Aorta (tissue), 5 donors: ENCODE results near the gene BET1L. TPM values are rescaled to one million over a fixed set of nuclear protein-coding genes. Genes with fewer than 3 reads are reported as not detected.

Source experiments
- ATAC-seq: fragments of 200-7000 bp; cut with Tn5 transposase; one replicate; pipeline ENCODE4 v1.9.1; 2022; ENCODE audit warnings: moderate library complexity; ENCODE audit not compliant: low FRiP score
- DNase-seq, 2 donors: peaks; one replicate each; pipeline ENCODE4 v3.0.0-alpha.2; 2020
- H3K27ac ChIP-seq, 2 donors: one replicate each; pipeline ENCODE4 v1.5.1; 2013; ENCODE audit warnings: low read length in 2 of 2, mild to moderate bottlenecking in 2 of 2, moderate library complexity in 2 of 2, control low read depth in 1 of 2, inconsistent platforms in 1 of 2, low read depth in 1 of 2
- H3K27me3 ChIP-seq, 2 donors: one replicate each; pipeline ENCODE4 v1.6.1; 2013; ENCODE audit warnings: control low read depth in 1 of 2, low read length in 1 of 2, mild to moderate bottlenecking in 1 of 2, moderate library complexity in 1 of 2; ENCODE audit not compliant: insufficient read depth in 2 of 2, control insufficient read depth in 1 of 2
- H3K36me3 ChIP-seq, 2 donors: one replicate each; pipeline ENCODE4 v1.6.1; 2013; ENCODE audit warnings: control low read depth in 1 of 2, low read length in 1 of 2, mild to moderate bottlenecking in 1 of 2; ENCODE audit not compliant: insufficient read depth in 2 of 2, control insufficient read depth in 1 of 2
- H3K4me1 ChIP-seq, 2 donors: one replicate each; pipeline ENCODE4 v1.6.1; 2013; ENCODE audit warnings: low read length in 2 of 2, control low read depth in 1 of 2, mild to moderate bottlenecking in 1 of 2, moderate library complexity in 1 of 2; ENCODE audit not compliant: insufficient read depth in 2 of 2, control insufficient read depth in 1 of 2
- H3K4me3 ChIP-seq, 2 donors: one replicate each; pipeline ENCODE4 v1.5.1; 2013; ENCODE audit warnings: low read length in 2 of 2, control low read depth in 1 of 2, mild to moderate bottlenecking in 1 of 2
- H3K9me3 ChIP-seq: one replicate; pipeline ENCODE4 v1.6.1; 2013; ENCODE audit warnings: mild to moderate bottlenecking, low read length; ENCODE audit not compliant: control insufficient read depth
- WGBS, 2 donors: extraction: QIAGEN DNeasy Blood & Tissue Kit; methylation state at CpG; one replicate each; pipeline ENCODE4 v1.1.7; 2013; 5-methylcytosine and 5-hydroxymethylcytosine counted together
- intact Hi-C, 2 donors: fragments of 100-400 bp; cut with DNase I; formaldehyde crosslinking; loops; one replicate each; pipeline versions ENCODE4 v1.14.2 to v1.15.0; 2022
- long read RNA-seq, 2 donors: library from polyadenylated mRNA; unstranded; transcript quantifications; one replicate each; pipeline ENCODE4 v2.0.0, GENCODE V29; 2020 to 2021
- polyA plus RNA-seq, 2 donors: library from polyadenylated mRNA; stranded (reverse); fragments of 200-250 nt; gene quantifications; one replicate each; pipeline ENCODE4 v1.2.3, GENCODE V29; 2013
- total RNA-seq, 2 donors: library from RNA; stranded (reverse); fragmentation: NEBNext Ultra II Directional; extraction: Animal tissue kit (Norgen Biotek cat#: 25700); gene quantifications; one replicate each; pipeline ENCODE4 v1.2.1, GENCODE V29; 2021
- donor health status: healthy with polysubstance abuse.
- donor health status: Bipolar disorder and iron deficiency.
- donor health status: DM: no; HTN: no; CAD: no.
- donor health status: DM: no; HTN: no; CAD: no.
- donor health status: DM: yes; HTN: yes; CAD: no.

BET1L gene
- total RNA-seq = 10 to 100 TPM; 50.3 to 55.4 TPM
- 10 to 100 TPM; 24.0 to 40.1 TPM for polyA plus RNA-seq
- long read RNA-seq, donor 1, transcript BET1L-203 (4 exons, 2,819 nt) = major isoform, 50 of 83 reads
- long read RNA-seq, donor 1, partial matches to known transcripts = 2 of 83 reads
- long read RNA-seq, donor 1, other reads (novel, unspliced or antisense) = 30 of 83 reads
- long read RNA-seq, donor 2, transcript BET1L-203 (4 exons, 2,819 nt) = major isoform, 14 of 31 reads
- long read RNA-seq, donor 2, partial matches to known transcripts = 1 of 31 reads
- long read RNA-seq, donor 2, other reads (novel, unspliced or antisense) = 14 of 31 reads

- H3K9me3 ChIP-seq = no peaks in the 10 kb centered on the region
These were observed at the start of gene BET1L, which contains the start of gene RIC8A for GRCh38 chr11:207208-207862. Gene BET1L, minus strand, starts transcription at chr11:207399. Its CDS starts 78 bp downstream, at chr11:207321. Gene RIC8A, plus strand, starts transcription at chr11:207708. Its CDS starts 1,147 bp downstream, at chr11:208855.

GRCh38 chr11:255816-256215 lies 48.6 kb upstream of the BET1L start:
- intact Hi-C loops = no loop called here
- H3K4me3 ChIP-seq = no peak overlapping the region
- H3K27ac ChIP-seq = no peak overlapping the region
- H3K36me3 ChIP-seq = peaks cover 1 to 4% of the 10 kb centered on the region in 2 donors
- ATAC-seq (no peak), DNase-seq (no peak)
- 89 to 96% methylated on average over 2 of the region's 2 CpGs for WGBS, 2 donors
- H3K4me1 ChIP-seq = no peaks in the 10 kb centered on the region
- H3K9me3 ChIP-seq = no peaks in the 10 kb centered on the region
- H3K27me3 ChIP-seq = no peaks in the 10 kb centered on the region

More at GRCh38 chr11:207208-207862, at the start of gene BET1L, which contains the start of gene RIC8A:
- WGBS, 2 donors = 0% methylated on average over 53 to 63 of the region's 63 CpGs
- peaks cover 0 to 2% of the 10 kb centered on the region in 2 donors for H3K36me3 ChIP-seq
- H3K4me1 ChIP-seq = no peaks in the 10 kb centered on the region
- peak; percentile 96 for ATAC-seq
- intact Hi-C loops = loop anchor here in 1 of 2 donors (5.0 kb wide), 3 partner anchors 150 to 300 kb away; partner anchors contain the start of gene RNH1
- DNase-seq = peak; percentile 97 to 98
- peak within 1 kb of the TSS; percentile 65 to 83 for H3K27ac ChIP-seq
- peak within 1 kb of the TSS; percentile 69 to 79 for H3K4me3 ChIP-seq
- no peaks in the 10 kb centered on the region for H3K27me3 ChIP-seq

- ATAC-seq (no peak), DNase-seq (no peak)
- H3K36me3 ChIP-seq = peaks cover 3 to 4% of the 10 kb centered on the region in 2 donors
- H3K4me3 ChIP-seq = no peak overlapping the region
- H3K27ac ChIP-seq = no peak overlapping the region
- 47 to 50% methylated on average over 3 of the region's 3 CpGs for WGBS, 2 donors
- no peaks in the 10 kb centered on the region for H3K9me3 ChIP-seq
- H3K4me1 ChIP-seq = no peaks in the 10 kb centered on the region
- intact Hi-C loops = no loop called here
- no peaks in the 10 kb centered on the region for H3K27me3 ChIP-seq
These were observed 48.0 kb upstream of the BET1L start for GRCh38 chr11:255176-255575.

GRCh38 chr11:253886-254270 lies 46.7 kb upstream of the BET1L start:
- no peak for DNase-seq
- intact Hi-C loops = loop anchor here in 1 of 2 donors (5.0 kb wide), 1 partner anchor 33 kb away; the partner anchor contains the start of gene PGGHG
- Histone ChIP-seq H3K4me3 (no peak overlapping the region), H3K27ac (no peak overlapping the region), H3K4me1 (no peaks in the 10 kb centered on the region), H3K36me3 (peaks cover 4 to 5% of the 10 kb centered on the region in 2 donors), H3K9me3 (no peaks in the 10 kb centered on the region), H3K27me3 (no peaks in the 10 kb centered on the region)
- 88 to 89% methylated on average over 5 of the region's 5 CpGs for WGBS, 2 donors
- ATAC-seq = no peak

- ATAC-seq (no peak), DNase-seq (no peak)
- no peaks in the 10 kb centered on the region for H3K9me3 ChIP-seq
- peaks cover 4 to 6% of the 10 kb centered on the region in 2 donors for H3K36me3 ChIP-seq
- 63 to 66% methylated on average over 13 of the region's 13 CpGs for WGBS, 2 donors
- intact Hi-C loops = loop anchor here in 1 of 2 donors (5.0 kb wide), 1 partner anchor 34 kb away; the partner anchor contains the start of gene PGGHG
- no peaks in the 10 kb centered on the region for H3K27me3 ChIP-seq
- H3K4me3 ChIP-seq = no peak overlapping the region
- H3K27ac ChIP-seq = no peak overlapping the region
- H3K4me1 ChIP-seq = no peaks in the 10 kb centered on the region
These were observed 46.1 kb upstream of the BET1L start for GRCh38 chr11:253160-253885.

GRCh38 chr11:252666-253065 lies 45.5 kb upstream of the BET1L start:
- no peaks in the 10 kb centered on the region for H3K9me3 ChIP-seq
- intact Hi-C loops = loop anchor here in 1 of 2 donors (5.0 kb wide), 1 partner anchor 35 kb away; the partner anchor contains the start of gene PGGHG
- no peak overlapping the region for H3K4me3 ChIP-seq
- whole genome bisulfite sequencing, 2 donors = 81 to 86% methylated on average over 8 of the region's 8 CpGs
- peaks cover 4 to 6% of the 10 kb centered on the region in 2 donors for H3K36me3 ChIP-seq
- no peaks in the 10 kb centered on the region for H3K4me1 ChIP-seq
- no peaks in the 10 kb centered on the region for H3K27me3 ChIP-seq
- DNase-seq = no peak
- ATAC-seq = no peak
- H3K27ac ChIP-seq = no peak overlapping the region

GRCh38 chr11:251550-251949 lies 44.4 kb upstream of the BET1L start:
- intact Hi-C loops = loop anchor here in 1 of 2 donors (1.0 to 5.0 kb wide), 2 partner anchors 36 to 111 kb away; partner anchors contain the start of gene PGGHG
- Histone ChIP-seq H3K27me3 (no peaks in the 10 kb centered on the region), H3K4me1 (no peaks in the 10 kb centered on the region), H3K27ac (no peak overlapping the region), H3K4me3 (no peak overlapping the region), H3K36me3 (peaks cover 4 to 6% of the 10 kb centered on the region in 2 donors), H3K9me3 (no peaks in the 10 kb centered on the region)
- DNase-seq = no peak
- 68 to 70% methylated on average over 10 of the region's 10 CpGs for WGBS, 2 donors
- no peak for ATAC-seq

GRCh38 chr11:250740-251299 lies 43.6 kb upstream of the BET1L start:
- H3K4me1 ChIP-seq = no peaks in the 10 kb centered on the region
- no peaks in the 10 kb centered on the region for H3K27me3 ChIP-seq
- DNase-seq (peak; percentile 77 to 85), ATAC-seq (peak; percentile 69)
- no peak overlapping the region for H3K4me3 ChIP-seq
- peak overlapping the region in 1 of 2 donors; percentile 13 for H3K27ac ChIP-seq
- WGBS, 2 donors = 72 to 74% methylated on average over 10 of the region's 10 CpGs
- peaks cover 4 to 6% of the 10 kb centered on the region in 2 donors for H3K36me3 ChIP-seq
- intact Hi-C loops = loop anchor here in 1 of 2 donors (1.0 to 5.0 kb wide), 2 partner anchors 36 to 111 kb away; partner anchors contain the start of gene PGGHG
- H3K9me3 ChIP-seq = no peaks in the 10 kb centered on the region
